ENCODE results near the gene UTS2R. TPM values are rescaled to one million over a fixed set of nuclear protein-coding genes. Genes with fewer than 3 reads are reported as not detected.

The UTS2R gene
- total RNA-seq, 2 experiments from 2014 or later, result not detected

- DNase-seq, result no peak
- H3K36me3 ChIP-seq (ENCODE audit: insufficient read depth, low read length), result peaks cover 10% of the 10 kb centered on the region
- H3K27ac ChIP-seq (ENCODE audit: low read depth in 1 of 2, low read length in 2 of 2), result no peak overlapping the region
- Mint-ChIP-seq H3K9me3 (no peaks in the 10 kb centered on the region), H3K4me1 (ENCODE audit: low read depth) (no peaks in the 10 kb centered on the region), H3K36me3 (ENCODE audit: low read depth) (peaks cover 18% of the 10 kb centered on the region), H3K4me3 (no peak overlapping the region), H3K27ac (no peak overlapping the region), H3K27me3 (no peaks in the 10 kb centered on the region)
- POLR2A ChIA-PET, result no interaction called here
- H3K9me3 ChIP-seq (ENCODE audit: control insufficient read depth in 1 of 2, insufficient read depth in 1 of 2, low read length in 2 of 2), result peaks cover 0 to 5% of the 10 kb centered on the region in 2 experiments
- H3K4me3 ChIP-seq (ENCODE audit: low read length), result no peak overlapping the region
- ATAC-seq (ENCODE audit: poor library complexity), result no peak
- no peak for TF ChIP-seq CTCF (IDR thresholded peaks at IDR 0.05)
- CTCF ChIA-PET, result no interaction called here
- peaks cover 10% of the 10 kb centered on the region for H3K4me1 ChIP-seq (ENCODE audit: insufficient read depth, low read length)
- peaks cover 12 to 17% of the 10 kb centered on the region in 2 experiments for H3K27me3 ChIP-seq (ENCODE audit: control insufficient read depth in 1 of 2, insufficient read depth in 2 of 2, low read length in 2 of 2)
- intact Hi-C loops (cut with DNase I, micrococcal nuclease), result no loop called here
Observed at GRCh38 chr17:82388922-82389283, 17.3 kb downstream of the UTS2R start.

- peaks cover 8 to 14% of the 10 kb centered on the region in 2 experiments for H3K27me3 ChIP-seq (ENCODE audit: control insufficient read depth in 1 of 2, insufficient read depth in 2 of 2, low read length in 2 of 2)
- DNase-seq (no peak), ATAC-seq (ENCODE audit: poor library complexity) (no peak)
- H3K9me3 Mint-ChIP-seq, result no peaks in the 10 kb centered on the region
- ChIA-PET POLR2A (no interaction called here), CTCF (no interaction called here)
- no peak overlapping the region for H3K4me3 Mint-ChIP-seq
- H3K36me3 ChIP-seq (ENCODE audit: insufficient read depth, low read length), result peaks cover 10% of the 10 kb centered on the region
- H3K4me1 ChIP-seq (ENCODE audit: insufficient read depth, low read length), result peaks cover 10% of the 10 kb centered on the region
- H3K27me3 Mint-ChIP-seq, result no peaks in the 10 kb centered on the region
- H3K4me3 ChIP-seq (ENCODE audit: low read length), result no peak overlapping the region
- no peak for TF ChIP-seq CTCF (IDR thresholded peaks at IDR 0.05)
- peaks cover 0 to 5% of the 10 kb centered on the region in 2 experiments for H3K9me3 ChIP-seq (ENCODE audit: control insufficient read depth in 1 of 2, insufficient read depth in 1 of 2, low read length in 2 of 2)
- H3K27ac Mint-ChIP-seq, result no peak overlapping the region
- H3K36me3 Mint-ChIP-seq (ENCODE audit: low read depth), result peaks cover 22% of the 10 kb centered on the region
- H3K4me1 Mint-ChIP-seq (ENCODE audit: low read depth), result no peaks in the 10 kb centered on the region
- H3K27ac ChIP-seq (ENCODE audit: low read depth in 1 of 2, low read length in 2 of 2), result no peak overlapping the region
- intact Hi-C loops (cut with DNase I, micrococcal nuclease), result no loop called here
Observed at GRCh38 chr17:82389379-82389778, 17.8 kb downstream of the UTS2R start.

- no peaks in the 10 kb centered on the region for H3K27me3 Mint-ChIP-seq
- peaks cover 29% of the 10 kb centered on the region for H3K36me3 Mint-ChIP-seq (ENCODE audit: low read depth)
- no peak for TF ChIP-seq CTCF (IDR thresholded peaks at IDR 0.05)
- Histone ChIP-seq H3K4me3 (ENCODE audit: low read length) (no peak overlapping the region), H3K36me3 (ENCODE audit: insufficient read depth, low read length) (peaks cover 10% of the 10 kb centered on the region), H3K27me3 (ENCODE audit: control insufficient read depth in 1 of 2, insufficient read depth in 2 of 2, low read length in 2 of 2) (peaks cover 4 to 6% of the 10 kb centered on the region in 2 experiments), H3K4me1 (ENCODE audit: insufficient read depth, low read length) (peaks cover 10% of the 10 kb centered on the region), H3K9me3 (ENCODE audit: control insufficient read depth in 1 of 2, insufficient read depth in 1 of 2, low read length in 2 of 2) (peaks cover 0 to 5% of the 10 kb centered on the region in 2 experiments), H3K27ac (ENCODE audit: low read depth in 1 of 2, low read length in 2 of 2) (no peak overlapping the region)
- ATAC-seq (ENCODE audit: poor library complexity), result no peak
- intact Hi-C loops (cut with DNase I, micrococcal nuclease), result no loop called here
- DNase-seq, result no peak
- H3K4me1 Mint-ChIP-seq (ENCODE audit: low read depth), result no peaks in the 10 kb centered on the region
- POLR2A ChIA-PET, result no interaction called here
- no peaks in the 10 kb centered on the region for H3K9me3 Mint-ChIP-seq
- no peak overlapping the region for H3K4me3 Mint-ChIP-seq
- H3K27ac Mint-ChIP-seq, result no peak overlapping the region
- CTCF ChIA-PET, result no interaction called here
Observed at GRCh38 chr17:82390015-82390859, 18.7 kb downstream of the UTS2R start.

Data from CD4-positive, alpha-beta T cell (primary cell).